Peyer's patch (tissue), 4 donors: ENCODE results near the gene PCGF3.

Source experiments
- POLR2A ChIP-seq, 2 donors: fragments of 450-650 bp; IDR thresholded peaks; one replicate each; pipeline ENCODE4 v1.5.1; 2017; ENCODE audit warnings: antibody characterized with exemption in 2 of 2, mild to moderate bottlenecking in 2 of 2, moderate library complexity in 2 of 2
- TF ChIP-seq, protein P1 (sequence below), 6 experiments: fragments of 450-650 bp in 4 of 6; fragments of 200-600 bp in 2 of 6; sonication (generic) in 1 of 6; IDR thresholded peaks; one replicate each; pipeline ENCODE4 v1.5.1; 2017 to 2019; ENCODE audit warnings: antibody characterized with exemption in 6 of 6, mild to moderate bottlenecking in 3 of 6, moderate library complexity in 1 of 6

DNA sequence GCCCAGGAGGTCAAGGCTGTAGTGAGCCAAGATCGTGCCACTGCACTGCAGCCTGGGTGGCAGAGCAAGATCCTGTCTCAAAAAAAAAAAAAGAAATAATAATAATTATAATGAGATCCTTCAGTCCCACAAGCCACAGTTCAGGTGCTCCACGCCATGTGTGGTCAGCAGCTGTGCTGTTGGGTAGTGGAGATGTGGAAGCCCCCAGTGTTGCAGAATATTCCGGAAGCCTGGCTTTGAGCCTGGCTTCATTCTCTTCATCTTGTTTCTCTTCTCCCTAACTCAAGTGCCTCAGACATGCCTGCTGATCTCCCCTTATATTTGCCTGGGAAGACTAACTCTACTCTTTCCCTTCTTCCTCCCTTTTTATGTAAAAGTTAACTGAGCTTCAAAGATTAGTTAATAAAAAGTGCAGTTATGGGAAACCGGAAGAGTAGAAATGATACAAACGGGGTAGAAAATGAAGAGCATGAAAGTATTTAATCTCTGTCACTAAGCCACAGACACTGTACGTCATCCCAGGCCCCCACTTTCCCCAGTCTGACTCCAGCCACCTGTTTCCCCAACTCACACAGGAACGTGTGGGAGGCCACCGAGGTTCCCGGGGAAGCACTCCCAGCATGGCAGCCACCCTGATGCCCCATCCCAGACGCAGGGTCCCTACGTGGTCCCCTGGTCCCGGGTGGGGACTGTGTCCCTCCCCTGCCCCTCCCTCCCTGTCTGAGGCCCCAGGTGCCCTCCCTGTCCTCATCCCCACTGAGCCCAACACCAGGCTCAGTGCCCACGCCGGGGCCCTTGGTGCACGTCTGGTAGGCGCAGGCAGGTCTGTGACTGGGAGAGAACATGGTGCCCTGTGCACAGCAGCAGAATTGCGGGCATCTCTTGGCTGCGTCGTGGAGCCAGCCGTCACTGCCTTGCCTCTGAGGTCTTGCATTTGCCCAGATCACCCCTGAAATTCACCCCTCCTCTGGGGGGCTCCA, 24.0 kb downstream of the PCGF3 start:
- no peak for TF ChIP-seq POLR2A (IDR thresholded peaks at IDR 0.05)
- TF ChIP-seq, protein P1, sequence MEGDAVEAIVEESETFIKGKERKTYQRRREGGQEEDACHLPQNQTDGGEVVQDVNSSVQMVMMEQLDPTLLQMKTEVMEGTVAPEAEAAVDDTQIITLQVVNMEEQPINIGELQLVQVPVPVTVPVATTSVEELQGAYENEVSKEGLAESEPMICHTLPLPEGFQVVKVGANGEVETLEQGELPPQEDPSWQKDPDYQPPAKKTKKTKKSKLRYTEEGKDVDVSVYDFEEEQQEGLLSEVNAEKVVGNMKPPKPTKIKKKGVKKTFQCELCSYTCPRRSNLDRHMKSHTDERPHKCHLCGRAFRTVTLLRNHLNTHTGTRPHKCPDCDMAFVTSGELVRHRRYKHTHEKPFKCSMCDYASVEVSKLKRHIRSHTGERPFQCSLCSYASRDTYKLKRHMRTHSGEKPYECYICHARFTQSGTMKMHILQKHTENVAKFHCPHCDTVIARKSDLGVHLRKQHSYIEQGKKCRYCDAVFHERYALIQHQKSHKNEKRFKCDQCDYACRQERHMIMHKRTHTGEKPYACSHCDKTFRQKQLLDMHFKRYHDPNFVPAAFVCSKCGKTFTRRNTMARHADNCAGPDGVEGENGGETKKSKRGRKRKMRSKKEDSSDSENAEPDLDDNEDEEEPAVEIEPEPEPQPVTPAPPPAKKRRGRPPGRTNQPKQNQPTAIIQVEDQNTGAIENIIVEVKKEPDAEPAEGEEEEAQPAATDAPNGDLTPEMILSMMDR (IDR thresholded peaks at IDR 0.05) = no peak
